Measurements from ENCODE around the gene HMX3.

Gene HMX3

GRCh38 chr10:123134915-123135414 lies 805 bp upstream of the HMX3 start:
- no peak for DNase-seq

GRCh38 chr10:123136221-123136805 lies 543 bp downstream of the HMX3 start:
- DNase-seq: no peak

DNA sequence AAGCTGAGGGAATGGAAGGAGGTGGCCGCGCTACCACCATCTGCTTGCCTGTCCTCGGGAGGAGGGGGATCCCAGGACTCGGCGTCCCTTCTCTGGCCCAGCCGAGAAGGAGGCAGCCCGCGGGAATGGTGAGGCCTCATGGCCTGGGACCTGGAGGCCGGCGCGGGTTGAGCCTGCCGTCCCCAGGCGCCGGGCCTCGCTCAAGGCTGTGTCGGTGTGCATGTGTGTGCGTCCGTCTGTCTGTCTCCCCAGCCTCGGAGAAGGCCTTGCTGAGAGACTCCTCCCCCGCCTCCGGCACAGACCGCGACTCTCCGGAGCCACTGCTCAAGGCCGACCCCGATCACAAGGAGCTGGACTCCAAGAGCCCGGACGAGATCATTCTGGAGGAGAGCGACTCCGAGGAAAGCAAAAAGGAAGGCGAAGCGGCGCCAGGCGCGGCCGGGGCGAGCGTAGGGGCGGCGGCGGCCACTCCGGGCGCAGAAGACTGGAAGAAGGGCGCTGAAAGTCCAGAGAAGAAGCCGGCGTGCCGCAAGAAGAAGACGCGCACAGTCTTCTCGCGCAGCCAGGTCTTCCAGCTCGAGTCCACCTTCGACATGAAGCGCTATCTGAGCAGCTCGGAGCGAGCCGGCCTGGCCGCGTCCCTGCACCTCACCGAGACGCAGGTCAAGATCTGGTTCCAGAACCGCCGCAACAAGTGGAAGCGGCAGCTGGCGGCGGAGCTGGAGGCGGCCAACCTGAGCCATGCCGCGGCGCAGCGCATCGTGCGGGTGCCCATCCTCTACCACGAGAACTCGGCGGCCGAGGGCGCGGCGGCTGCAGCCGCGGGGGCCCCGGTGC lies 1.3 kb downstream of the HMX3 start:
- DNase-seq: no peak

- no peak for DNase-seq
Observed at GRCh38 chr10:123139165-123139520, 3.4 kb downstream of the HMX3 start.

- no peak for DNase-seq
Observed at GRCh38 chr10:123139521-123140163, 3.9 kb downstream of the HMX3 start.

GRCh38 chr10:123140164-123140982 lies 4.6 kb downstream of the HMX3 start:
- no peak for DNase-seq

DNA sequence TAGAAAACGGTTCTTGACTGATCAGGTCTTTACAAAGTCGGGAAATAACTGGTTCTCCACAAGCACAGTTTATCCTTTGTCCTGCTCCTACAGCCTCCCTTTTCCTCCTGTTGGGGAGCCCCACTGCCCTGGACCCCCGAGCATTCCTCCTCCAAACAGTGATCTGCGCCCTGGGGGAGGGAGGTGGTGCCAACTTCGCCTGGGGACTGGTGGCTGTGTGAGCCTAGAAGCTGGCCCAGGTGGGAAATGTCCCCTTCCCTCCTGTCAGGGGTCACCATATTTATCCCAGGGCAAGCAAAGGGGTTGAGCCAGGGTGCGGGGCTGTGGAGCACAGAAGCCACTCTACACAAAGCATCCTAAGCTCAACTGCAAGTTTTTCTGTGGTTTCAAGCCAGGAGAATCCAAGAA lies 5.2 kb downstream of the HMX3 start:
- DNase-seq: no peak

DNA sequence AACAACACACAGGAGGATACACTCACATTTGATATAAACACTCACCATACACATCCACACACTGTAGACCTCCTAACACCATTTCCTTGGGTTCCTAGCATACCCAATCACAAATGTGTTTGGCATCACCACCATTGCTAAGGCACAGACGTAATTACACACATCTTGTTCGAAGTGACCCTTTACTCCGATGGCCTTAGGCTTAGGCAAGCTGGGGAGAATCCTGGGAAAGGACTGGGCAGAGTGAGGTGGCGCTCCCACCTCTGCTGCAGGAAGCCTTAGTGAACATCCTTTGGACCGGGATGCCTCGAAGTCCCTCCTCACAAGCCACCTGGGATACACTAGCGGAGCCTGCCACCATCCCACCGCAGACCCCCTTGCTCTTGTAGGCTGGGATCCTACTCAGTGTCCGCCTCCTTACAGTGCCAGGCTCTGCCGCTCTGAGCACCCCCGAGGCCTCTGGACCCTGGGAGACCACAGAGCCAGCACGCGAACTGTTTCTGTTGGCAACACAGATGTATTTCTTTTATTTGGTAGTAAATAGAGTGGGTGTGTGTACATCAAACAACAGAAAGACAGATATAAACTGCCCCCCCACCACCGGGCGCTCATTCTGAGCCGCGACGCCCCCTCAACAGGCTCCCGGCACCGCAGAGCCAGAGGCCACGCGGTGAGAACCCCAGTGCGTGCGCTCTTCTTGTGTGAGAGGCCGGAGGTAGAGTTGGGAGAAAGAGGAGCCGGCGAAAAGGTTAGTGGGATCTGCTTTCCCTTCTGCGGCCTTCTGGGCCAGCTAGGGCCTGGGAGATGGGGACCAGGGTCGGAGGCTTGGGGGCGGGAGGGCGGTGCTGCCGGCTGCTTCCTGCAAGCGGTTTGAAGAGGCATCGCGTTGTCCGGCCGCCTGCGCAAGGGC lies 6.3 kb downstream of the HMX3 start:
- no peak for DNase-seq

DNA sequence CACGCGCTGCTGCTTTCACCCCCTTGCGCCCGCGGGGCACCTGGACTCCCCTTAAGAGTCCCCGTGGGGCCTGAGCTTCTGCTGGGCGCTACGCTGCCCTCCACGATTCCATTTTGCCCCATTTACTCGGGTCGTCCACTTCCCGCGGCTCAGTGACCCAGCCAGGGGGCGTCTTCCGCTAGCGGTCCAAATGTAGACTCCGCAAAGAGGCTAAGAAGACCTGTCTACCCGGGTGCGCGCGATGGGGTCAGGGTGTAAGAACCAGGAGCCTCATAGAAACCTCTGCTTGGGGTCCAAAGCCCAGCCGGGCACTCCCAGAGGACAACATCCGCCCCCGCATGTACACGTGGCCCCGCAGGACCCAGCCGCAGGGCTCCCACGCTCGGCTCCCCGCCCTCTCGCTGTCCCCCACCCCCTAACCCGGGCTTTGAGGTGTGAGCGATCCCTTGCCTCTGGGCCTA lies 7.0 kb downstream of the HMX3 start:
- no peak for DNase-seq

GRCh38 chr10:123143162-123143824 lies 7.5 kb downstream of the HMX3 start:
- DNase-seq: no peak

DNA sequence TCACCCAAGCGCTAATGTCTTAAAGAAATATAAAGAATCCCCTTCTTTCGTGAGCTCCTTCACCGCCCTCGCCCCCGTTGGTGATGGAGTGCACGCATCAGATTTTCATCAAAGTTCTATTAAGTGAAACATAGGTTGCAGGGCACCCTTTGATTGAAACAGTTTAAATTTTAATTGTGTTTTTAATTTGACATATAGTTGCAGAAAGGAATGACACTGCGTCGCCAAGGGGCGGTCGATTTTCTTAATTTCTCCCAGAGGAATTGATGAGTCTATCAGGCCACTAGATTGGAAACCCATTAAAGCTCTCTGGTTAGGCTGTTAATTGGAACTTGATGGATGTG lies 8.0 kb downstream of the HMX3 start:
- no peak for DNase-seq

- DNase-seq: no peak
Observed at GRCh38 chr10:123144697-123145541, 9.1 kb downstream of the HMX3 start.

GRCh38 chr10:123145542-123146012 lies 9.8 kb downstream of the HMX3 start:
- DNase-seq: no peak

DNA sequence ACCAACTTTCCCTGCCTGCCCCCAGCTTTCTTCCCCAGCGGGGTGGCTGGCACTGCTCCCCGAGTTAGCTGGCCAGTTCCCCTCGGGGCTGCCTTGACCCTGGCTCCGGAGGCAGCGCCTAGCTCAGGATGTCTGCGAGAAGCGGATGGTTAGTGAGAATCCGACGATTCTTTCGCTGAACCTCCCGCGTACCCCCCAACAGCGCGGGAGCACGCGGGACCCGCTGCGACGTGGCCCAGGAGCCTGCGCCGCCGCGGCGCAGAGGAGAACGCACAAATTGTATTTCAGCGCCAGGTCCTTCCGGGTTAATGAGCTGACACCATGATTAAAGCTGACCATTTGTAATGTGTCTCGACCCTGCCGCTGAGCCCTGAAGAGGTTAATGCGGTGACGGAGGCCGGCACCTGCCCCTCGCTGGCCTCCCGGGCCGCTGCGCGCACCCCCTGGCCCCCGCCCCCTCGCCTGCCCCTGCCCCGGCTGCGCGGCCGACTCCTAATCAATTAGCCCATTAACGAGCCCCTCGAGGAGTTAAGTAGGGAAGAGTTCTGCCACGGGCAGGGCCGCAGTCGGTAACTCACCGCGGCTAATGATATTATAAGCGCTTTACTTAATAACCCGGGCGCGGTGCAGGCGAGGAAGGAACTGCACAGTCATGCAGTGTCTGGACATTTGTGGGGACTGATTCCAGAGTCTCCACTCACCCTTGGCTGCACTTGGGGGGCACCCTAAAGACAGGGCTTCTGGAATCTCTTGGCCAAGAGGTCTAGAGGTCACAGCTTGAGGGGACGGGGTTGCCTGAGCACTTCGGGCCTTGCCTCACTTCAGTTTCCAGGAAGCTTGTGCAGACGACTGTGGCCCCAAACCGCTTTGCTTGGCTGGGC lies 10.5 kb downstream of the HMX3 start:
- DNase-seq: no peak

DNA sequence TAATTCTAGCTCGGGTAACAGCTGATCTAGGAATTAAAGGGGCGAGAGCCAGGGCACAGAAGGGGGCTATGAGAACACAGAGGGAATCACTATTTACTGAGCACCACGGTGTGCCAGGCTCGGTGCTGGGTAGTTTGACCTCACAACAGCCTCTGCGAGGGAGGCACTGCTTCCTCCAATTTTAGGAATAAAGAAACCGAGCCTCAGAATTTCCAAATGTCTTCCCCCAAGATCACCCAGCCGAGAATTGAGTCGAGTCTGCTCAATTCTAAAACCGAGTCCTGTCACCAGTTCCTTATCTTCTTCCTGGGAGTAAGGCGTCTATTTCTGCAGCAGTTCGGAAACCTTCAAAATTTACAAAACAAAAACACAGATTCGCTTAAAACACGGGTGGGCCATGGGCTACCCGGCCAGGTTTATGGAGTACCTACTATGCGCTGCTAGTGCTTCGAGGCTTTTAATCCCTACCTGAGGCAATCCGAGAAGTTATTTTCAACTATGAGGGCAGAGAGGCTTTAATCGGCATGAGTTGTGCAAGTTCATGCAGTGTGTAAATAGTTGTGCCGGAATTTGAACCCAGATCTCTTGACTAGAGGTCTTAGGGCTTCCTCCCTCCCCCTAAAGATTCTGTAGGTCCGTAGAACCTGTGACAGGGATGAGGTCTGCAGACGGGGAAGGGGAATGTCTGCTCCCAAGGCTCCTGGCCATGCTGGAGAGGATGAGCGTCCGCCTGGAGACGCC lies 11.3 kb downstream of the HMX3 start:
- DNase-seq: no peak

DNA sequence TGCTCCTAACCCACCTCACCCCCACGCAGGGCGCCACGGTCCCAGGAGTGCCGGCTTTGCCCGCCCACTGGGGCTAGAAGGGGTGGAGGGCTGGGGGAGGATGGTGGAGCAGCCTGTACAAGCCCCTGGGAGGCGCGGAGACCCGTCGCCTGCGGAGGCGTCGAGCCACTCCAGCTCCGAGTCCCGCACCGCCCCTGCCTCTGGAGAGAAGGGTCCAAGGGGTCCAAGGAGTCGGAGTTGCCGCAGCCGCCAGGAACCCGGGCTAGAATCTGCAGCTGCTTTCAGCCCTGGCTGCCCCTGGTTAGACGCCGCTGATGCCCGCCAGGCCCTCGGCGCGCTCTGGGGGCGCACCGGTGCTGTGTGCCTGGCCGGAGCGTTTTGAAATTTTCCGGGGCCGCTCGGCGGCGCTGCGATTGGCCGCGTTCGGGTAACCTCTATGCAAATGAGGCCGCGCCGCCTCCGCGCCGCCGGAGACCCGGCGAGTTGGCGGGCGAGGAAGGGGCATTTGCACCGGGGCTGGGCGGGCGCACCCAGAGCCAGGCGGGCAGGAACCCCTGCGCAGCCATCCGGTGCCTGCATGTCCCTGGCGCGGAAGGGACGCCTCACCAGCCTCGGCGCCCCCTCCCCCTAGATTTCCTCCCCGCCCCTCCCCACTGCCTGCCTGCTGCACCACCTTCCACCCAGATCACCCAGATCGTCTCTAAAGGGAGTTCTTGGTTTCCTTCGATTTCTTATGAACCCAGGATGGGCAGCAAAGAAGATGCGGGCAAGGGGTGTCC lies 12.1 kb downstream of the HMX3 start, which contains the start of gene HMX2:
Gene HMX2, plus strand, starts transcription at position 502 of the 779 bp plus-strand sequence. Its CDS starts 243 bp downstream, at position 745.
- no peak for DNase-seq
